Stimulated activated CD4-positive, alpha-beta T cell treated with anti-CD3 and anti-CD28 coated beads, Interleukin-4, amount 100 ng/mL, for 24 hours (primary cell): ENCODE data around the gene RNF213.

ENCODE experiments used
- DNase-seq: peaks from one replicate; pipeline ENCODE4 v3.0.0-alpha.2; 2020

RNF213 gene

GRCh38 chr17:80356231-80356856 lies 95.7 kb downstream of the RNF213 start:
- DNase-seq: no peak

- DNase-seq: no peak
These were observed 97.5 kb downstream of the RNF213 start for GRCh38 chr17:80358131-80358530.

- no peak for DNase-seq
These were observed 98.2 kb downstream of the RNF213 start for GRCh38 chr17:80358861-80359260.

- DNase-seq: no peak
These were observed 98.9 kb downstream of the RNF213 start for GRCh38 chr17:80359422-80360110.

GRCh38 chr17:80360396-80360795 lies 99.7 kb downstream of the RNF213 start:
- no peak for DNase-seq

GRCh38 chr17:80361495-80362220 lies 101.0 kb downstream of the RNF213 start:
- peak; percentile 26 for DNase-seq

GRCh38 chr17:80362428-80363119 lies 101.9 kb downstream of the RNF213 start:
- DNase-seq: no peak

GRCh38 chr17:80363120-80363515 lies 102.5 kb downstream of the RNF213 start:
- DNase-seq: no peak

- DNase-seq: no peak
These were observed 103.0 kb downstream of the RNF213 start for GRCh38 chr17:80363518-80364090.

- DNase-seq: no peak
These were observed 103.5 kb downstream of the RNF213 start for GRCh38 chr17:80364091-80364691.

- DNase-seq: no peak
These were observed 104.6 kb downstream of the RNF213 start for GRCh38 chr17:80365001-80365965.

- no peak for DNase-seq
These were observed 105.3 kb downstream of the RNF213 start for GRCh38 chr17:80365983-80366382.

- DNase-seq: no peak
These were observed 106.9 kb downstream of the RNF213 start for GRCh38 chr17:80367503-80367902.

GRCh38 chr17:80371196-80371595 lies 110.5 kb downstream of the RNF213 start:
- no peak for DNase-seq

GRCh38 chr17:80372456-80372855 lies 111.8 kb downstream of the RNF213 start:
- DNase-seq: no peak

GRCh38 chr17:80372922-80373570 lies 112.4 kb downstream of the RNF213 start:
- no peak for DNase-seq

- no peak for DNase-seq
These were observed 113.5 kb downstream of the RNF213 start for GRCh38 chr17:80374039-80374731.

GRCh38 chr17:80374732-80375585 lies 114.3 kb downstream of the RNF213 start:
- no peak for DNase-seq

- no peak for DNase-seq
These were observed 115.9 kb downstream of the RNF213 start for GRCh38 chr17:80376531-80376930.
